GM12892 (cell line): Measurements from ENCODE around the gene CARNS1.

Experiments used
- POLR2A ChIP-seq: IDR thresholded peaks from 2 replicates; pipeline ENCODE4 v1.6.1; 2011; ENCODE audit warnings: low read depth, low read length, control low read depth
- POLR2AphosphoS5 ChIP-seq: IDR thresholded peaks from 2 replicates; pipeline ENCODE4 v1.6.1; 2011; ENCODE audit warnings: low read depth, low read length, control low read depth
- TAF1 ChIP-seq: IDR thresholded peaks from 2 replicates; pipeline ENCODE4 v1.6.1; 2011; ENCODE audit warnings: low read depth, mild to moderate bottlenecking, control low read depth, low read length, borderline replicate concordance

DNA sequence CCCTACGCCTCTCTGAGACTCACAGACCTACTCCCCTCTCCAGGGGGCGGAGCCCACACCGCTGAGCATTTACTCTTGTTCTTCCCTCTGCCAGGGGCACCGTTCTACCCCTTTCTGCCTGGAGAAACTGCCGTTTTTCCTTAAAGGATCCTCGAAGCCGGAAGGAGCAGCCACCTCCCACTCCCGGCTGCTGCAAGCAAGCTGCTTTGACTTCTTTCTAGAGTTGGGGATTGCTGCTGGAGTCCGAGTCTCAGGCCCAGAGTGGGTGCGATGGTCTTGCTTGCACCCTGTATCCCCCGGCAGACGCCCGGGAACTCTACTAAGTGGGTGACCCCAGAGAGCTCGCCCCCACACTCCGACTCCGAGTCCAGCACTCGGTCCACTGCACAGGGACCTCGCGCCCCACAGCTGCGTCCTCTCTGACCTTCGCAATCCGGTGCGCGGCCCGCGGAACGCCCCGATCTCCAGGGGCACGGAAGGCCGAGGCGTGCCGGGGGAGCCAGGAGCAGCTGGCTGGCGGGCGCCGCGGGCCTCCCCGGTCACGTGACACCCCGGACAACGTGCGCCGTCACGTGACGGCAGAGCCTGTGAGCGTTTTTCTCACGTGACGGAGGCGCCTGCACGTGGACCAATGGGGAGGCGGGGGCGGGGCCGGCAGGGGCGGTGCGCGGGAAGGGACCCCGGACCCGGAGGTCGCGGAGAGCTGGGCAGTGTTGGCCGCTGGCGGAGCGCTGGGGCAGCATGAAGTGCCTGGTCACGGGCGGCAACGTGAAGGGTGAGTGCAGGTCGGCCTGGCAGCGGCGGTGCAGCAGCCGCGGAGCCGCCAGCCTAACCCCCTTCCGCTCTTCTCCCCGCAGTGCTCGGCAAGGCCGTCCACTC, 23.9 kb upstream of the CARNS1 start, which contains the start of gene RAD9A:
- TF ChIP-seq TAF1 (peak; percentile 43; the same call in 1 of the 2 replicates), POLR2A (peak; percentile 71), POLR2AphosphoS5 (peak; percentile 61; the same call in 1 of the 2 replicates)
